ENCODE data around the gene USP49. TPM values are rescaled to one million over a fixed set of nuclear protein-coding genes. Genes with fewer than 3 reads are reported as not detected.

The USP49 gene
- total and polyA plus RNA-seq, 2 of the 13 experiments (the other 11 are each of a cell fraction or from before 2014, with no cell fraction given): 2.9 to 4.3 TPM

- peak; percentile 82; the same call in 1 of the 2 replicates for TF ChIP-seq ARID4A (CRISPR knock-in tag; IDR thresholded peaks at IDR 0.05; ENCODE audit: borderline replicate concordance)
- TF ChIP-seq SAP130 (CRISPR knock-in tag; IDR thresholded peaks at IDR 0.05; ENCODE audit: low read depth): peak; percentile 62; the same call in 1 of the 2 replicates
- TF ChIP-seq ZNF180 (CRISPR knock-in tag; IDR thresholded peaks at IDR 0.05; ENCODE audit: borderline replicate concordance, low read depth): no peak
- no peak for TF ChIP-seq TMF1 (CRISPR knock-in tag; IDR thresholded peaks at IDR 0.05; ENCODE audit: low read depth)
- no peak for TF ChIP-seq ZBTB49 (CRISPR knock-in tag; IDR thresholded peaks at IDR 0.05; ENCODE audit: borderline replicate concordance)
- TF ChIP-seq RXRA (CRISPR knock-in tag; IDR thresholded peaks at IDR 0.05): peak; percentile 15; the same call in 1 of the 2 replicates
- TF ChIP-seq THYN1 (CRISPR knock-in tag; IDR thresholded peaks at IDR 0.05; ENCODE audit: borderline replicate concordance, low read depth): no peak
- peak; percentile 54; the same call in 1 of the 2 replicates for TF ChIP-seq MTF2 (CRISPR knock-in tag; IDR thresholded peaks at IDR 0.05; ENCODE audit: borderline replicate concordance)
- no peak for TF ChIP-seq ATM (IDR thresholded peaks at IDR 0.05; ENCODE audit: borderline replicate concordance)
- TF ChIP-seq MXD1 (CRISPR knock-in tag; IDR thresholded peaks at IDR 0.05): peak; percentile 37; the same call in 1 of the 2 replicates
- TF ChIP-seq ZKSCAN1 (IDR thresholded peaks at IDR 0.05; ENCODE audit: low read length): no peak
- no peak for TF ChIP-seq ZNF12 (CRISPR knock-in tag; IDR thresholded peaks at IDR 0.05)
- TF ChIP-seq RXRB (CRISPR knock-in tag; IDR thresholded peaks at IDR 0.05; ENCODE audit: borderline replicate concordance): no peak
- no peak for TF ChIP-seq ZSCAN21 (CRISPR knock-in tag; IDR thresholded peaks at IDR 0.05; ENCODE audit: borderline replicate concordance)
- TF ChIP-seq, protein P1, sequence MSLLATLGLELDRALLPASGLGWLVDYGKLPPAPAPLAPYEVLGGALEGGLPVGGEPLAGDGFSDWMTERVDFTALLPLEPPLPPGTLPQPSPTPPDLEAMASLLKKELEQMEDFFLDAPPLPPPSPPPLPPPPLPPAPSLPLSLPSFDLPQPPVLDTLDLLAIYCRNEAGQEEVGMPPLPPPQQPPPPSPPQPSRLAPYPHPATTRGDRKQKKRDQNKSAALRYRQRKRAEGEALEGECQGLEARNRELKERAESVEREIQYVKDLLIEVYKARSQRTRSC (CRISPR knock-in tag; IDR thresholded peaks at IDR 0.05; ENCODE audit: low read depth): 0 out of 2 replicates have a peak, but pooled peaks have one; percentile 59
- TF ChIP-seq PHB2 (IDR thresholded peaks at IDR 0.05; ENCODE audit: partially characterized antibody): no peak
- TF ChIP-seq SNAI1 (CRISPR knock-in tag; IDR thresholded peaks at IDR 0.05; ENCODE audit: borderline replicate concordance): no peak
- peak; percentile 70; the same call in 1 of the 2 replicates for TF ChIP-seq ZMYM4 (CRISPR knock-in tag; IDR thresholded peaks at IDR 0.05)
- no peak for TF ChIP-seq ZSCAN12 (CRISPR knock-in tag; IDR thresholded peaks at IDR 0.05)
Observed at GRCh38 chr6:41895300-41896233, at the start of gene USP49 (continued).
